HG03354 (cell line): ENCODE data around the gene CEP350.
"Not testable (repeated sequence)": the region's sequence is repeated elsewhere in the genome, so short reads cannot be mapped to it uniquely, and the experiment has no call there.

Experiments
- ATAC-seq: cut with Tn5 transposase; IDR thresholded peaks from one replicate; pipeline ENCODE4 v1.9.1; 2021; ENCODE audit warnings: mild to moderate bottlenecking; ENCODE audit not compliant: unreplicated experiment, poor library complexity, severe bottlenecking

Gene CEP350

DNA sequence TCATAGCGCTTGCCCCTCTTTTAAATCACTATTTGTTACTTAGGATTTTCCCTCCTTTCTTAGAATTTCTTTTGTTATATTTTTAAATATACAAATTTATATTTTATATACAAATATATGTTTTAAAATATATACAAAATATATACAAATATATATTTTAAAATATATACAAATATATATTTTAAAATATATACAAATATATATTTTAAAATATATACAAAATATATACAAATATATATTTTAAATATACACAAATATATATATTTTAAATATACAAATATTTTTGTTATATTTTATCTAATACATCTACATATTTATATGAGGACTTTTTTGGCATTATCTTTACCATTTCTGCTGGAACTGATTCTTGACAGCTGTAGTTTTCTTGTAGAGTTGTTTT lies 149.2 kb downstream of the CEP350 start:
- no peak for ATAC-seq

DNA sequence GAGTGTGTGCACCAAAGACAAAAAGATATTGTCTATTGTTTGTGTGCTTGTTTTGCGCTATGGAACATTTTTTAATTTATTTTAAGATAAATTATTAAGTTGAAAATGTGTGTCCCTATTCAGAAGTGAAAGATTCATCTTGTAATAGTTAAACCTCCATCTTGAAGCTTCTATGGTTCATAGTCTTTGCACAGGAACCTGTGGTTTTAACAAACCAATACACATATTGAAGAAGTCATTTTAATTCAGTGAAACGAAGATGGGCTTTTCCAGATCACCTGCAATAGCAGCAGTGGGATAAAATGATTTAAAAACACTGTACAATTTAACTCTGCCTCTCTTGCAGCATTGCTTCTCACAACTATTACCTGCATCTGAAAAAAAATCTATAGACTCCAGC lies 157.5 kb downstream of the CEP350 start:
- no peak for ATAC-seq

DNA sequence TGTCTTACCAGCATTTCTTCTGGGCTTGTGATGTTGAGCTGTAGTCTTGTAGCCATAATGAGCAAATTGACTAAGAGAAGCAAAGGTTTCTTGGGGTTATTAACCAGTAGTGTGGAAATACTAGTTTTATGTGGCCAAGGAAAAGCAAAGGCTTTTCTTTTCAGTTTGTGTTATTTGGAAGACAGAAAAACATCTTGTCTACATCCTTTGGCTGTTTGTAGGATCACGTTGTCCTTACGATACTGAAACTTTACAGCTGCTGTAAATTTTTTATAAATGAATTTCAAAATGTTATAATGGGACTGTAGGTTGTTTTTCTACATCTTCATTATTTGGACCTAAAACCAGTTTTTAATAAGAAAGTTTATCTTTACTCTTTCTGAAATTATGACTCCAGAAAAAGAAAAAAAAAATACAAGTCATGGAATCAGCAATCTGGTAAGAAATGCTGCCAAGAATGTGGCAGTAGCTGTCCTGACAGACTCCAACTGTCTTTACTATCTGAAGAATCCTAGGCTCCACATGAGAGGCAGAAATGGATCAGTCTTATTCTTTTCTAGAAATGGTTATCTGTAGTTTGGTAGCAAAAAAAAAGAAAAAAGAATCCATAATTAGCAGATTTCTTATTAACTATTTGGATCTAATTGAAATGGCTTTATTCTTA lies 158.5 kb downstream of the CEP350 start:
- no peak for ATAC-seq

DNA sequence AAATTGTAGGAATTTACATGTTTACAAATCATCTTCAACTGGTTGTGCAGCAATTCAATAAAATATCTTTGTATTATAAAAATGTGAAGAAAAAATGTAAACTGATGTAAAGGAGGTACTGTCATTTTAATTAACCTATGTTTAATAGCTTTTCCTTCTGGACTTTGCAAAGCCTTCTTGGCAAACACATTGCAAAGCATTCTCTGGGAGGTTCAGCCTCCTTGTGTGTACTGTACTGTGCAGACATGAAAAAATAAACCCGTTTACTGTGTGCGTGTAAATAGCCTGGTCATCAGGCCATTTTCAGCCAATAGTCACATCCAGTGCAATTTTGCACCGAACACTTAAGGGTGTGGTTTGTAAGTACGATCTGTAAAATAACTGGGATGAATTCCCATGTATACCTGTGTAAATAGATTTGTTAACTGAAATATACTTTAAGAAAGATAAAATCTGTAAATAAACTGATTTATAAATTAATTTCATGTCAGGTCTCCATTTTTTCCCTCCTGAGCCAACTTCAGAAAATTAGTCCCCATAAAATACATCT lies 159.9 kb downstream of the CEP350 start:
- ATAC-seq = no peak

DNA sequence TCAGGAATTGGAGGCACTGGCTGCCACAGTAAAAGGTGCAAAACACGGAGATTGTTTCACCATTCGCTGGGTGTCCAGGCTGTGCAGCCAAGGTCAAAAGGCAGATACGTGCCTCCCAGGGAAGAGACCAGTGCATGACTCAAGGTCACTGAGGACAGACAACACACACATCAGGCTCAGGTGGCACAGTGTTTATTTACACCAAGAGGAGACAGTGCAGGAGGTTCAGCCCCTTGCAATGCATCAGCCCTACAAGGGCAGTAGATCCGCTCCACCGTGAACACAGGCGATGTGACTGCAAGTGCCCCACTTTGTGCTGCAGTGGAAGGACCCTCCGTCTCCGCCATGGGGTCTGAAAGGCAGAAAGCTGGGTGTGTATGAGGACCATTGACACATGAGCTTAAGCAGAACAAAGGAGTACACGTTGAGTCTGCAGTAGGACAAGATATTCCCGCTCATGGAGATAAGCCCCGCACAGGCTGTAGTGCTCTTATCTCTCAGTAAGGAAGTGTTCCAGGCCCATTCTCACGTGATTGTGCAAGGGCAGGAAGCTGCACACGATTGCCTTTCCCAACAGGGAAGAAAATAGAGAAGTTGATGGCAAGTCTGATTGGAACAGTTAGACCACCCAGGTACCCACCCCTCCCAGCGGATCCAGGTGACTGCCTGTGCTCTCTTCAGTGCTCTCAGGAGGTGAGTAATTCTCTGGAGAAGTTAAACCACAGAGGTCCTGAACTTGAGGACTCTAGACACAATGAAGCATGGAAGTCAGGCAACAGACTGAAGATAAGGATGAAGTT lies 162.6 kb downstream of the CEP350 start:
- ATAC-seq = no peak

DNA sequence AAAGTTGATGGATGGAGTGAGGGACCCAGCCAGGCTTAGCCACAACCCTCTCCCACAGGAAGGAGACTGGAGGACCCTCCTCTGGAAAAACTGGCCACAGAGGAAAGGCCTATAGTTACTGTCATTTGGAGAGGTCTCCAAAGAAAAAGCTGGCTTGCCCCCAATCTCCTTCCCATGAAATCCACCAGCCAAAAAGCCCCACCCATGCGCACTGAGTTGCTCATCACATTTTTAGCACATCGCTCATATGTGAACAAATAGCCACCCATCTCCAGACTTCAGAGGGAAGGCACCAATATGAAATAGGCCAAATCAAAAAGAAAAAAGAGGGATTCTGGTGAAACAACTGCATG lies 163.1 kb downstream of the CEP350 start:
- no peak for ATAC-seq

DNA sequence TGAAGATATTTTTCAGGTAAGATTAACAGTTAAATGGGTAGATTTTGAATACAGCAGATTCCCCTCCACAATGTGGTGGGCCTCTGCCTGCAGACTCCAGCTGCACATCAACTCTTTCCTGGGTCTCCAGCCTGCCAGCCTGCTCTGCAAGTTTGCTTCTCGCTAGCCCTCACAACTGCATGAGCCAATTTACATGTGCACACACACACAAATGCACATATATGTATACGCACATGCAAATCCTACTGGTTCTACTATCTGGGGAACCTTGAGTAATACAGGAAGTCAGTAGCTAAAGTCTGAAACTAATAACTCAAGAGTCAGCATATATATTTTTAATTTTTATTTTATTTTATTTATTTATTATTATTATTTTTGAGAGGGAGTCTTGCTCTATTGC lies 165.2 kb downstream of the CEP350 start:
- no peak for ATAC-seq

DNA sequence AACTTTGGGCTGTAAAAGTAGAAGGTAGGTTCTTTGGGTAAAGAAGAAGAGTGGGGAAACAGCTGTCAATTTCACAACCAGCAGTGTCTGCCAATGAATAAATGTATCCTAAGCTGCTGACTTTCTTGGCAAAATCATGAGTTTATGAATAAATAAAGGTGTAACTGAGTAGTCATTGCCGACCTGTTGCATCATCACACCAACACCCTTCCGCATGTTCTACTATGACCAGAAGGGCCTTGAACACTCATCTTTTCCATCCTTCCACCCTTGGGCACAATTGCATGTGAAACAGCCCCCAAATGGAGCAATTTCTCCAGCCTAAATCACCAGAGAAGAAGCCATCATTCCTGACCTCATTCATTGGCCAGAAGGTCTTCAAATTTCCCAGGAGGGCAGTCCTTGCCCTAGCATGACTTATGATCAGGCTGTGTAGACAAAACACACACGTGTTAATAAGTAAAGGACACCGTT lies 168.9 kb downstream of the CEP350 start:
- no peak for ATAC-seq

DNA sequence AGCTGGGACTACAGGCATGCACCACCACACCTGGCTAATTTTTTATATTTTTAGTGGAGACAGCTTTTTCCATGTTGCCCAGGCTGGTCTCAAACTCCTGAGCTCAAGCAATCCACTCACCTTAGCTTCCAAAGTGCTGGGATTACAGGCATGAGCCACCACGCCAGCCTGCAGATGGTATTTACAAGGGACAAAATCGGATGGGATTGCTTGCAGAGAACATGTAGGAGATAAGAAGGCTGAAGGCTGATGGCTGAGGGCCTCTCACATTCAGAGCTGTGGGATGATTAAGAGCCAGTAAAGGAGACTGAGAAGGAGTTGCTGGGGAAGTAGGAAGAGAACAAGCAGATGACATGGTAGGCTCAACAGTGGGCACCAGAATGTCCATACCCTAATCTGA lies 176.0 kb downstream of the CEP350 start:
- no peak for ATAC-seq

DNA sequence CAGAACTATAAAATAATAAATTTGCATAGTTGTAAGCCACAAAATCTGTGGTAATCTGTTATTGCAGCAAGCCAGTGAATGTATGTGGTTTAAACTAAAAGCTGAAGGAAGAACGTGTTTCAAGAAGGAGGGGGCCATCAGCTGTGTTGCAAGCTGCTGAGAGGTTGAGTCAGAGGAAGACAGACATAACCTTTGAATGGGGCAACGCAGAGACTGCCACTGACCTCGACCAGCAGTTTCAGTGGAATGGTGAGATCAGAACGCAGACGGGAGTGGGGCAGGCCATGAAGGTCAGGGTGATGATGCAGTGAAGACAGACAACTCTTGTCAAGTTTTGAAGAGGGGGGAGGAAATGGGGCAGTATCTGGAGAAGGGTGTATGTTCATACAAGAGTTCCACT lies 176.9 kb downstream of the CEP350 start:
- ATAC-seq = no peak

DNA sequence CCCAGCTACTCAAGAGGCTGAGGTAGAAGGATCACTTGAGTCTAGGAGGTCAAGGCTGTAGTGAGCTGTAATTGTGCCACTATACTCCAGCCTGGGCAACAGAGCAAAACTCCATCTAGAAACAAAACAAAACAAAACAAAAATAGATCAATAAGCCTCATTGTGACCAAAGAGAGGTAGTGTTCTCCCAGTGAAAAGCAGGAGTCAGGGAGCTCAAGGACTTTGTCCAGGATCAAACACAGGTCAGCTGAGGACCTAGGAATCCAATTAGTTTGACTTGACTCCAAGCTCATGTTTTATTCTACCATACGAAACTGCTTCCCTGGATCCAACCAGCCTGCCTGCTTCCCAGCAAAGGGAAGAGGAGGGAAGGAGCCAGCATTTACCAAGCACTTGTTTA lies 178.6 kb downstream of the CEP350 start:
- no peak for ATAC-seq

DNA sequence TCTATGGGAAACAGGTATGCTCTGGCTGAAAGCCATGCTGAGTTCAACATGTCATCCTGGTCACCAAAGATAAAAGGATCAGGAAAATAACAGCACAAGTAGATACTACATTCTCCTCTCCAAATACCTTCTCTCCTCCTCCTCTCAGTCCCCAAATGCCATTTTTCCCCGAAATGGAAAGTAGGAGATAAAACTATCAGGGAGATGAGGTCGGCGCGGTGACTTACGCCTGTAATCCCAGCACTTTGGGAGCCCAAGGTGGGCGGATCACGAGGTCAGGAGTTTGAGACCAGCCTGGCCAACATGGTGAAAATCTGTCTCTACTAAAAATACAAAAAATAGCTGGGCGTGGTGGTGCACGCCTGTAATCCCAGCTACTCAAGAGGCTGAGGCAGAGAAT lies 179.1 kb downstream of the CEP350 start:
- ATAC-seq = not testable (repeated sequence)

DNA sequence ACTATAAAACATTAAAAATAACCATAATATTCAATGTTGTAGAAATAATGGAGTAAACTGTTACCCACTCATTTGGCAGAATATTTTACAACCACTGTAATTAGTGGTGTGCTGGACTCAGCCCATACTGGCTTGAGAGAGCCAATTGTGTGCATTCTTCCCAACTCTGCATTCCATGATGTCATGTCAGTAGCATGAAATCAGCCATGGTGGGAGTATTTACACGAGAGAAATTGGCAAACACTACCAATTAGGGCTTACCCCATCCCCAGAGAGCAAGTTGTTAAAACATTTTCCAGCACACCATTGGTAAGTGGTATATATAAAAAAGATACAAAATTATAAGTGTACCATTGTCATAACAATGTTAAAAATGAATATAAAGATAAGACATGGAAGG lies 180.9 kb downstream of the CEP350 start:
- ATAC-seq = no peak

DNA sequence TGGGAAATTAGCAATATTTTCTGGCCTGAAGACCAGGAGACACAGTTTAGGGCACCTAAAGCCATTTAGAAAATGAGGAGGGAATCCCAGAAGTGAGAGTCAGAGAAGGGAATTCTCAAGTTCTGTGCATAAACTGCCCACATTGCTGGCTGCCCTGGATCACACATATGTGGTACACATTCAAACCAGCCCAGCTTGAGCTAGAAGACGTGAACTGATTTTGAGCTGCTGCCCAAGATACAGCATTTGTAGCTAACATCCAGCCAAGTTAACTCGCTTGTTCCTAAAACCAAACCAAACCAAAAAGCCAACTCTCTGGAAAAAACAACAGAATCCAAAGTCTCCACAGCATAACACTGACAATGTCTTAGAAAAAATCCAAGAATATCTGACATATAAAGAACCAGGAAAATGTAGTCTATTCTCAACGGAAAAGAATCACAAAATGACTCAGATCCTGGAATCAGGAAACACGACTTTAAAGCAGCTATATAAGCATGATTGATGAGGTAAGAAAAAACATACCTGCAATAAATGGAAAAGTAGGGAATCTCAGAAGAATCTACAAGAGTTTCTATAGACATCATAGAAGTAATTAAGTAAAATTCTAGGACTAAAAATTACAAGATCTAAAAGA lies 181.8 kb downstream of the CEP350 start:
- no peak for ATAC-seq

DNA sequence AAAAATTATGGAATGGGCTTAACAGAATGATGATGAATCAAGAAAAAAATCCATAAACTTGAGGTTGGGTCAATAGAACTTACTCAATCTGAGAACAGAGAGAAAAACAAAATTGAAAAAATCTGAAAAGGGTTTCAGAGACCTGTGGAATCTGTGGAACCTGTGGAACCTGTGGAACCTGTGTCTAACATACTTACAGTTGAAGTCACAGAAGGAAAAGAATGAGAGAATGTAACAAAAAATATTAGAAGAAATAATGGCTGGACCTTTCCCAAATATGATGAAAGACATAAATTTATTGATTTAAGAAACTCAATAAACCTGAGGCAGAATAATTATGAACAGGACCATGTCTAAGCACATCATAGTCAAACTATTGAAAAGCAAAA lies 182.4 kb downstream of the CEP350 start:
- ATAC-seq = no peak

DNA sequence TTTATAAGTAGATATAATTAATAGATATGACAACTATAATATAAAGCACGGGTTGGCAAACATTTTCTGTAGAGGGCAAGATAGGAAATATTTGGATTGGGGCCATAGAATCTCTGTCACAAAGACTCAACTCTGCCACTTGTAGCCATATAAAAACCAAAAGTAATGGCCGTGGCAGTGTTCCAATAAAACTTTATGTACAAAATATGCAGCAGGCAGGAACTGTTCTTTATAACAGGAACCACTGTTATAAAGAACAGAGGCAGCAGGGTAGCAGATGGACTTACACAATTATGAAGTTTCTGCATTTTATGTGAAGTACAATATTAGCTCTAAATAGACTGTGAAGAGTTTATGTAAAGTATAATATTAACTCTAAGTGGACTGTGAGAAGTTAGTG lies 183.2 kb downstream of the CEP350 start:
- no peak for ATAC-seq

DNA sequence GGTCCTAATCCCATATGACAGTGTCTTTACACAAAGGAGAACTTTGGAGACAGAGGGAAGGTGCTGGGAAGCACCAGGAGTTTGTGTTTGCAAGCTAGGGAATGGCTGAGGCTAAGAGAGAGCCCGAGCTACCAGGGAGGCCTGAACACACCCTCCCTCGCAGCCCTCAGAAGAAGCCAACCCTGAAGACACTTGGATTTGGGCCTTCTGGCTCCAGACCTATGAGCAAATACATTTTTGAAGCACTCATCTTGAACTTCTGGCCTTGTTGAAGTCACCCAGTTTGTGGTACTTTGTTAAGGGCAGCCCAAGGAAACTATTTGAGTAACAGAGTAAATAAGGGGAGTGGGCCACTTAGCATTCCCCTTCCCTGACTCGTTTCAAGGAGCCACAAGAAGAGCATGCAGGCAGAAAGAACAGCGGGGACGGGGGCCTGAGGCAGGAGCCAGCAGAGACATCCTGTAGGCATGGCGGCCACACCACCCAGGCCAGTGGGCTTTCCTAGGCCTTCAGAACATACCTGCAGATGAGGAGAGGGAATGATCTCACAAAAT lies 186.8 kb downstream of the CEP350 start:
- no peak for ATAC-seq

DNA sequence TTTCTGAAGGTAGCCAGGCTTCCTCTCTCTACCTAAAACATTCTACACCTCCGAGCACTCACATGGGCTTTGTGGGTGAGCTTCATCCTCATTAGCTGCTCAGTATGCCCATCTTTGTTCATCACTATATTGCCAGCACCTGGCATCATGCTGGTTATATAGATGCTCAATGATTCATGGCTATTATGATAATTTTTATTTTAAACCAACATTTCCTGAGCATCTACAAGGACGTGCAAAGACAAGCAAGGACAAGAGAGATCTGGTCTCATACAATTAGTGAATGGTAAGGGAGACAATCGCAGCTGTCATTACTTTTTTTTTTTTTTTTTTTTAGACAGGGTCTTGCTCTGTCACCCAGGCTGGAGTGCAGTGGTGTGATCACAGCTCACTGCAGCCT lies 188.7 kb downstream of the CEP350 start:
- no peak for ATAC-seq

DNA sequence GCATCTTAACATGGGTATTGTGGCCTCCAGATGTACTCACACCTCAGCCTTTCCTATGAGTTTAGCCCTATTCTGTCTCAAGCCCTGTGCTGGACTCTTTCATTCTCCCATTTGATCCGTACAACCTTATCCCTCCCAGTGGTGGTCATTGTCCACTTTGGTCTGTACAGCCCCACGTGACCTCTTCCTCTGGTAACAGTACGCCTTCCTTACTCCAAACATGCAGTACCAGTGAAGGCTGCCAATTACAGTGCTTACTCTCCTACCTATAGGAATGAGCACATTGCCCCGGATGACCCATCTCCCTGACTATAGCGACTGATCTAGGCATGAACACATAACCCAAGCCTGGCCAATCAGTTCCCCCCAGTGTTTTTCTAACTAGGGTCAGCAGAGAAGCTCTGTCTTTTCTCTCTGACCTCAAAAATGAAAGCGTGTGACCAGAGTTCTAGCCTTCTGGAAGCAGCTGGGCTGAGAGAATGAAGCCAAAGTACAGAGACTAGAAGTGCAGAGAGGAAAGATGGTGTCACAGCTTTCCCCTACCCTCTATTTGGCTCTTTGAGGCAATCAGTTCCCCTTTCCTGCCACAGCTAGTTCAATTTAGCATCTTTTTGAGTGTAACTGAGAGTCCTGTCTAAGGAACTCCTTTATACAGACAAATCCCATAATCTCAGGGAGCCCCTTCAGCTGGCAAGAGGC lies 190.2 kb downstream of the CEP350 start:
- no peak for ATAC-seq

DNA sequence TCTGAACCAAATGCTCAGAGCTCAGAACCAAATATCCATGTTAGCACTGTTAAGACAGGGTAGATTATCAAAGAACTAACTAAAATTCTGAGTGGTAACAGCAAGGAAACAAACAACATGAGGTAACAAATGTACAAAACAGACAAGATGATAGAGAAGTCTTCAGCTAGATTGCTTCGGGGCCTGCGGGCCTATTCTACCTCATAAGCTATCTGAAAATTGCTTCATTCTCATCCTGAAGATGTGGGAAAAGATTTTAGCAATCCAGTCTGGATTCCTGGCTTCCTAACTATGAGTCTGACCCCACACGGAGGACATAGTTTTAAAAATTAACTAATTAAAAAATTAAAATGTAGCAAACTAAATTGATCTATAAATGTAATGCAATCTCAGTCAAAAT lies 190.8 kb downstream of the CEP350 start:
- no peak for ATAC-seq
